CD14-positive monocyte (primary cell): ENCODE measurements around the gene ACTR6. TPM values are rescaled to one million over a fixed set of nuclear protein-coding genes. Genes with fewer than 3 reads are reported as not detected.

Experiments
- DNase-seq, 3 donors: peaks; one replicate each; pipeline ENCODE4 v3.0.0-alpha.2; 2011 to 2022
- H2AFZ ChIP-seq: 2 replicates; pipeline ENCODE4 v1.6.0; 2012; ENCODE audit warnings: mild to moderate bottlenecking, low read depth, low read length, inconsistent platforms; ENCODE audit not compliant: insufficient read depth, poor library complexity, severe bottlenecking
- H3K27ac ChIP-seq, 2 donors: 1 replicate in 1 of 2; 2 replicates in 1 of 2; pipeline ENCODE4 v1.5.1; 2012 to 2013; ENCODE audit warnings: low read length in 2 of 2, control low read depth in 1 of 2, inconsistent platforms in 1 of 2, low read depth in 1 of 2, mild to moderate bottlenecking in 1 of 2
- H3K27me3 ChIP-seq, 2 donors: one replicate each; pipeline versions ENCODE4 v1.6.0 to v1.6.1; 2011 to 2013; ENCODE audit warnings: low read length in 2 of 2; ENCODE audit not compliant: control insufficient read depth in 2 of 2, insufficient read depth in 2 of 2
- H3K36me3 ChIP-seq, 2 donors: replicated peaks in 1 of 2; 1 replicate in 1 of 2; 2 replicates in 1 of 2; pipeline versions ENCODE4 v1.5.1 to v1.6.1; 2012 to 2013; ENCODE audit warnings: low read length in 2 of 2, control low read depth in 1 of 2, inconsistent platforms in 1 of 2, mild to moderate bottlenecking in 1 of 2; ENCODE audit not compliant: insufficient read depth in 2 of 2, control insufficient read depth in 1 of 2
- H3K4me1 ChIP-seq, 2 donors: 1 replicate in 1 of 2; 2 replicates in 1 of 2; pipeline versions ENCODE4 v1.5.1 to v1.6.1; 2012 to 2013; ENCODE audit warnings: low read length in 2 of 2, control low read depth in 1 of 2, inconsistent platforms in 1 of 2, mild to moderate bottlenecking in 1 of 2, moderate library complexity in 1 of 2; ENCODE audit not compliant: insufficient read depth in 2 of 2, control insufficient read depth in 1 of 2
- H3K4me2 ChIP-seq: replicated peaks from 2 replicates; pipeline ENCODE3; 2012; ENCODE audit warnings: low read length, moderate library complexity, mild to moderate bottlenecking; ENCODE audit not compliant: poor library complexity, severe bottlenecking; ENCODE audit errors: extremely low read depth
- H3K4me3 ChIP-seq, 3 experiments: fragments of 200-600 bp in 1 of 3; sonication (generic) in 1 of 3; replicated peaks in 1 of 3; 1 replicate in 2 of 3; 2 replicates in 1 of 3; pipeline ENCODE4 v1.5.1; 2011 to 2013; ENCODE audit warnings: low read length in 3 of 3, mild to moderate bottlenecking in 3 of 3, control low read depth in 2 of 3, low read depth in 2 of 3, inconsistent platforms in 1 of 3, moderate library complexity in 1 of 3
- H3K79me2 ChIP-seq: 2 replicates; pipeline ENCODE4 v1.6.0; 2012; ENCODE audit warnings: mild to moderate bottlenecking, control low read depth, inconsistent platforms, low read length, moderate library complexity; ENCODE audit not compliant: insufficient read depth
- H3K9ac ChIP-seq: 2 replicates; pipeline ENCODE4 v1.6.0; 2017; ENCODE audit warnings: low read length, mild to moderate bottlenecking; ENCODE audit not compliant: insufficient read depth, poor library complexity, severe bottlenecking
- H3K9me3 ChIP-seq, 2 donors: replicated peaks in 1 of 2; 1 replicate in 1 of 2; 2 replicates in 1 of 2; pipeline versions ENCODE4 v1.5.1 to v1.6.1; 2012 to 2013; ENCODE audit warnings: low read length in 2 of 2, control low read depth in 1 of 2; ENCODE audit not compliant: control insufficient read depth in 1 of 2, insufficient read depth in 1 of 2
- H4K20me1 ChIP-seq: 2 replicates; pipeline ENCODE4 v1.6.0; 2012; ENCODE audit warnings: mild to moderate bottlenecking, low read length, control low read depth, moderate library complexity; ENCODE audit not compliant: insufficient read depth
- H3K27ac Mint-ChIP-seq, 7 donors: one replicate each; pipeline ENCODE4 v1.8.0; 2020; ENCODE audit warnings: mild to moderate bottlenecking in 7 of 7, mixed read lengths in 7 of 7, moderate library complexity in 6 of 7, inconsistent platforms in 2 of 7
- H3K27me3 Mint-ChIP-seq, 3 donors: one replicate each; pipeline ENCODE4 v1.8.0; 2021 to 2022; ENCODE audit warnings: low read depth in 3 of 3, mild to moderate bottlenecking in 3 of 3, mixed read lengths in 3 of 3, moderate library complexity in 3 of 3, inconsistent platforms in 1 of 3
- H3K36me3 Mint-ChIP-seq, 2 donors: one replicate each; pipeline ENCODE4 v1.8.0; 2020; ENCODE audit warnings: mixed read lengths in 2 of 2, inconsistent platforms in 1 of 2, mild to moderate bottlenecking in 1 of 2
- H3K4me1 Mint-ChIP-seq: one replicate; pipeline ENCODE4 v1.8.0; 2020; ENCODE audit warnings: mild to moderate bottlenecking, mixed read lengths
- H3K4me3 Mint-ChIP-seq, 2 donors: one replicate each; pipeline ENCODE4 v1.8.0; 2020; ENCODE audit warnings: mild to moderate bottlenecking in 2 of 2, mixed read lengths in 2 of 2, moderate library complexity in 1 of 2
- H3K9me3 Mint-ChIP-seq, 7 donors: one replicate each; pipeline ENCODE4 v1.8.0; 2020 to 2022; ENCODE audit warnings: mixed read lengths in 7 of 7, mild to moderate bottlenecking in 6 of 7, moderate library complexity in 6 of 7, inconsistent platforms in 2 of 7
- WGBS: methylation state at CpG from one replicate; pipeline ENCODE4 v1.1.5; 2013; ENCODE audit warnings: missing lambda C conversion rate; ENCODE audit not compliant: insufficient coverage; 5-methylcytosine and 5-hydroxymethylcytosine counted together
- intact Hi-C, 2 donors: fragments of 100-400 bp; cut with micrococcal nuclease; formaldehyde crosslinking; loops; one replicate each; pipeline versions ENCODE4 v1.15.0 to v1.15.1; 2023
- polyA plus RNA-seq, 3 donors: library from polyadenylated mRNA; depleted of rRNA in 1 of 3; unstranded in 2 of 3; stranded (reverse) in 1 of 3; fragments of 300-500 nt in 2 of 3; fragments of >200 nt in 1 of 3; fragmentation: Illumina TruSeq in 2 of 3; gene quantifications; 1 replicate in 2 of 3; 2 replicates in 1 of 3; pipeline ENCODE4 v1.2.3, GENCODE V29; 2012 to 2021
- TF ChIP-seq, protein P1 (sequence below): fragments of 200-600 bp; IDR thresholded peaks from one replicate; pipeline ENCODE4 v1.8.0; 2022; ENCODE audit warnings: antibody characterized with exemption, mild to moderate bottlenecking

The ACTR6 gene
- polyA plus RNA-seq, 3 donors = 5.5 to 17.8 (median 16.2) TPM

DNA sequence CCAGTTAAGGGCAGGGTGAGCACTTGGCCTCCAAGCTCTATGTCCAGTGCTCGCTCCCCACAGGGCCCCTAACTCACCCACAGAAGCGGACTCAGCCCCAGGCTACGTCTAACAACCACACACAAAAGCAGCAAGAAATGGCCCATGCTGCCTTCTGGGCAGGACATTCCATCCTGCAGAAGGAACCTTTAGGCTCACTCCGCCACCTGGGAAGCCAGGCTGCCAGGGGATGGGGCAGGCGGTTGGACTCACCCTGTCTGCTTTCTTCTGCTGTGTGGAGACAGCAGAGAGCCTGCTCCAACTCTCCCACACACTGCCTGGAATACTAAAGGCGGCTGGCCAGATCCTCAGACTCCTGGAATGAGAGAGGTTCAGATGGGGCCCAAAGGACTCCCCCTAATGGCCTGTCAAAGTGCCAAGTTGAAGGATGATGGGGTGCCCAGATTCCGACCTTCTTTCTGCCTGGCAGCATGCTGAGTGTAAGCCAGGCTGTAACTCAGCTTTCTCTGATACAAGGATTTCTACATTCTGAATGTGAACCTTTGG, 30.2 kb upstream of the ACTR6 start:
- Mint-ChIP-seq H3K27me3 (peaks cover 0 to 2% (median 0%) of the 10 kb centered on the region in 3 donors), H3K36me3 (peaks cover 0 to 2% of the 10 kb centered on the region in 2 donors), H3K4me3 (no peak overlapping the region), H3K4me1 (no peaks in the 10 kb centered on the region), H3K9me3 (peaks cover 0 to 7% (median 3%) of the 10 kb centered on the region in 7 donors), H3K27ac (no peak overlapping the region)
- no peak for DNase-seq
- TF ChIP-seq, protein P1, sequence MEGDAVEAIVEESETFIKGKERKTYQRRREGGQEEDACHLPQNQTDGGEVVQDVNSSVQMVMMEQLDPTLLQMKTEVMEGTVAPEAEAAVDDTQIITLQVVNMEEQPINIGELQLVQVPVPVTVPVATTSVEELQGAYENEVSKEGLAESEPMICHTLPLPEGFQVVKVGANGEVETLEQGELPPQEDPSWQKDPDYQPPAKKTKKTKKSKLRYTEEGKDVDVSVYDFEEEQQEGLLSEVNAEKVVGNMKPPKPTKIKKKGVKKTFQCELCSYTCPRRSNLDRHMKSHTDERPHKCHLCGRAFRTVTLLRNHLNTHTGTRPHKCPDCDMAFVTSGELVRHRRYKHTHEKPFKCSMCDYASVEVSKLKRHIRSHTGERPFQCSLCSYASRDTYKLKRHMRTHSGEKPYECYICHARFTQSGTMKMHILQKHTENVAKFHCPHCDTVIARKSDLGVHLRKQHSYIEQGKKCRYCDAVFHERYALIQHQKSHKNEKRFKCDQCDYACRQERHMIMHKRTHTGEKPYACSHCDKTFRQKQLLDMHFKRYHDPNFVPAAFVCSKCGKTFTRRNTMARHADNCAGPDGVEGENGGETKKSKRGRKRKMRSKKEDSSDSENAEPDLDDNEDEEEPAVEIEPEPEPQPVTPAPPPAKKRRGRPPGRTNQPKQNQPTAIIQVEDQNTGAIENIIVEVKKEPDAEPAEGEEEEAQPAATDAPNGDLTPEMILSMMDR = no peak
- H3K9ac ChIP-seq = no peak overlapping the region
- no peak overlapping the region for H3K4me3 ChIP-seq
- no peak overlapping the region for H3K27ac ChIP-seq
- 95% methylated on average over 4 of the region's 7 CpGs for WGBS
- no peak overlapping the region for H2AFZ ChIP-seq
- H4K20me1 ChIP-seq = no peaks in the 10 kb centered on the region
- H3K36me3 ChIP-seq = no peaks in the 10 kb centered on the region
- no peak overlapping the region for H3K4me2 ChIP-seq
- H3K9me3 ChIP-seq = peaks cover 0 to 9% of the 10 kb centered on the region in 2 donors
- H3K79me2 ChIP-seq = no peaks in the 10 kb centered on the region
- no peaks in the 10 kb centered on the region for H3K4me1 ChIP-seq
- intact Hi-C loops = no loop called here
- H3K27me3 ChIP-seq = no peaks in the 10 kb centered on the region

DNA sequence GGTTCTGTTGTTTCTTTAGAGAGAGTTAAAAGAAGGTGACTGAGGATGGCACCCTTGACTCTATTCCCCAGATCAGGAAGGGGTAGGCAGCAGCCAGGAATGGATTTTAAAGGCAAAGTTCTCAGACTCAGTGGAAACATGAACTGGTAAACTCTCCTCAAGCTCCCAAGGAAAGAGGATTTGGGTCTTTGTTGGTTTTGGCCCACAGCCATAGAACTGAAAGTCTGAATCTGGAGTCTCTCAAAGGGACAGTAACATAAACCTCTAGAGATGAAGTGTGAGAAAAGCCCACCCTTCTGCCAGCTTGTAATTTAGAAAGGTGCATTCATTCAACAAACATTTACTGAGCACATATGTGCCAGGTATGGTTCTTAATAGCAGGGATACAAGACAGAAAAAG, 29.4 kb upstream of the ACTR6 start:
- Histone ChIP-seq H3K4me1 (no peaks in the 10 kb centered on the region), H2AFZ (no peak overlapping the region), H3K27ac (no peak overlapping the region), H3K36me3 (no peaks in the 10 kb centered on the region), H3K9me3 (peaks cover 0 to 9% of the 10 kb centered on the region in 2 donors), H3K27me3 (no peaks in the 10 kb centered on the region), H3K4me2 (no peak overlapping the region), H3K4me3 (no peak overlapping the region), H3K9ac (no peak overlapping the region), H3K79me2 (no peaks in the 10 kb centered on the region), H4K20me1 (no peaks in the 10 kb centered on the region)
- TF ChIP-seq, protein P1 = no peak
- Mint-ChIP-seq H3K4me1 (no peaks in the 10 kb centered on the region), H3K9me3 (peaks cover 0 to 7% (median 3%) of the 10 kb centered on the region in 7 donors), H3K27me3 (no peaks in the 10 kb centered on the region), H3K36me3 (peaks cover 0 to 2% of the 10 kb centered on the region in 2 donors), H3K4me3 (no peak overlapping the region), H3K27ac (no peak overlapping the region)
- no peak for DNase-seq
- intact Hi-C loops = no loop called here
